SK-N-SH (cell line): ENCODE data around the gene C14orf119. TPM values are rescaled to one million over a fixed set of nuclear protein-coding genes. Genes with fewer than 3 reads are reported as not detected.

Source experiments
- CTCF ChIA-PET: fragments of 300-600, 350-600 bp; formaldehyde crosslinking; extraction: SDS; loops from one replicate; lab custom pipeline; 2021; lab: Yijun Ruan, JAX
- POLR2A ChIA-PET: fragments of 350-600 bp; sonication (Branson Sonifier 250); formaldehyde crosslinking; extraction: SDS; loops from one replicate; lab custom pipeline; 2020; ENCODE audit warnings: antibody characterized with exemption, inconsistent platforms; lab: Yijun Ruan, JAX
- DNase-seq: peaks from one replicate; pipeline ENCODE4 v3.0.0; 2012
- H2AFZ ChIP-seq: fragments of 200-600 bp; sonication (generic); 2 replicates; pipeline ENCODE4 v1.8.1; 2016; ENCODE audit warnings: antibody characterized with exemption, mild to moderate bottlenecking, low read depth
- H3F3A ChIP-seq: fragments of 200-600 bp; sonication (generic); replicated peaks from 2 replicates; pipeline ENCODE3; 2016; ENCODE audit warnings: antibody characterized with exemption, mild to moderate bottlenecking; ENCODE audit not compliant: insufficient read depth
- H3K27ac ChIP-seq, 2 experiments: fragments of 200-500 bp in 1 of 2; fragments of 200-600 bp in 1 of 2; sonication (Bioruptor generic) in 1 of 2; sonication (generic), shearing (Covaris generic) in 1 of 2; 2 replicates each; pipeline versions ENCODE4 v1.5.1 to v1.6.1; 2014 to 2016; ENCODE audit warnings: low read depth in 2 of 2, inconsistent platforms in 1 of 2, low read length in 1 of 2, mild to moderate bottlenecking in 1 of 2, mixed read lengths in 1 of 2
- H3K27me3 ChIP-seq: fragments of 200-600 bp; sonication (generic), shearing (Covaris generic); 2 replicates; pipeline ENCODE4 v1.6.1; 2016; ENCODE audit warnings: mixed run types; ENCODE audit not compliant: insufficient read depth
- H3K36me3 ChIP-seq, 2 experiments: fragments of 200-500 bp in 1 of 2; fragments of 200-600 bp in 1 of 2; sonication (Bioruptor generic) in 1 of 2; sonication (generic) in 1 of 2; replicated peaks in 1 of 2; 2 replicates each; pipeline versions ENCODE3 to v1.5.1; 2014 to 2016; ENCODE audit warnings: low read length in 1 of 2, mild to moderate bottlenecking in 1 of 2; ENCODE audit not compliant: insufficient read depth in 2 of 2, control insufficient read depth in 1 of 2
- H3K4me1 ChIP-seq, 2 experiments: fragments of 200-500 bp in 1 of 2; fragments of 200-600 bp in 1 of 2; sonication (Bioruptor generic) in 1 of 2; sonication (generic), shearing (Covaris generic) in 1 of 2; 2 replicates each; pipeline versions ENCODE4 v1.5.1 to v1.6.1; 2014 to 2016; ENCODE audit warnings: low read depth in 1 of 2, low read length in 1 of 2, mixed run types in 1 of 2; ENCODE audit not compliant: insufficient read depth in 2 of 2, control insufficient read depth in 1 of 2
- H3K4me2 ChIP-seq: fragments of 200-600 bp; sonication (generic), shearing (Covaris generic); 2 replicates; pipeline ENCODE4 v1.6.1; 2017; ENCODE audit warnings: mixed run types
- H3K4me3 ChIP-seq, 2 experiments: fragments of 200-500 bp in 1 of 2; fragments of 200-600 bp in 1 of 2; sonication (Bioruptor generic) in 1 of 2; sonication (generic), shearing (Covaris generic) in 1 of 2; 2 replicates each; pipeline versions ENCODE4 v1.5.1 to v1.8.1; 2014 to 2016; ENCODE audit warnings: low read depth in 2 of 2, inconsistent platforms in 1 of 2, low read length in 1 of 2, mild to moderate bottlenecking in 1 of 2, mixed read lengths in 1 of 2, moderate library complexity in 1 of 2
- H3K79me2 ChIP-seq: fragments of 200-600 bp; sonication (generic); 2 replicates; pipeline ENCODE4 v1.8.1; 2017; ENCODE audit warnings: mild to moderate bottlenecking; ENCODE audit not compliant: insufficient read depth
- H3K9ac ChIP-seq: fragments of 200-600 bp; sonication (generic); 2 replicates; pipeline ENCODE4 v1.6.1; 2017; ENCODE audit warnings: mixed run types
- H3K9me2 ChIP-seq: fragments of 200-600 bp; sonication (generic); 2 replicates; pipeline ENCODE4 v1.6.1; 2017; ENCODE audit warnings: mixed run types
- H3K9me3 ChIP-seq: fragments of 200-600 bp; sonication (generic); 2 replicates; pipeline ENCODE4 v1.6.1; 2017; ENCODE audit warnings: mixed run types, mild to moderate bottlenecking, moderate library complexity
- H4K20me1 ChIP-seq: fragments of 200-600 bp; sonication (generic); 2 replicates; pipeline ENCODE4 v1.6.1; 2017; ENCODE audit warnings: mild to moderate bottlenecking, mixed run types; ENCODE audit not compliant: insufficient read depth
- GABPA ChIP-seq: IDR thresholded peaks from 2 replicates; pipeline ENCODE4 v1.4.0; 2012; ENCODE audit warnings: low read depth, mild to moderate bottlenecking
- MXI1 ChIP-seq: IDR thresholded peaks from 2 replicates; pipeline ENCODE4 v1.6.1; 2012; ENCODE audit warnings: mild to moderate bottlenecking, low read depth, low read length, improper control_type of control experiment
- TCF12 ChIP-seq: IDR thresholded peaks from 2 replicates; pipeline ENCODE4 v1.4.0; 2012
- YY1 ChIP-seq: IDR thresholded peaks from 2 replicates; pipeline ENCODE4 v1.4.0; 2012; ENCODE audit warnings: low read depth, mild to moderate bottlenecking
- WGBS: methylation state at CpG from one replicate; pipeline ENCODE4 v1.1.6; 2017; ENCODE audit warnings: low lambda C conversion rate; 5-methylcytosine and 5-hydroxymethylcytosine counted together
- polyA plus RNA-seq, 3 experiments: library from polyadenylated mRNA; depleted of rRNA; stranded (reverse); fragments of >200 nt; gene quantifications; 2 replicates each; pipeline ENCODE4 v1.2.3, GENCODE V29; 2012
- TF ChIP-seq, protein P1 (sequence below): IDR thresholded peaks from 2 replicates; pipeline ENCODE4 v1.6.1; 2012; ENCODE audit warnings: mild to moderate bottlenecking, low read depth, low read length, moderate library complexity
- TF ChIP-seq, protein P2 (sequence below): fragments of 150-350 bp; IDR thresholded peaks from 2 replicates; pipeline ENCODE4 v1.6.1; 2017; ENCODE audit warnings: antibody characterized with exemption, low read length, low read depth, borderline replicate concordance
- TF ChIP-seq, protein P3 (sequence below): IDR thresholded peaks from 2 replicates; pipeline ENCODE4 v1.4.0; 2012; ENCODE audit warnings: low read depth, borderline replicate concordance
- TF ChIP-seq, protein P4 (sequence below): IDR thresholded peaks from 2 replicates; pipeline ENCODE4 v1.4.0; 2012; ENCODE audit warnings: low read depth, borderline replicate concordance

C14orf119 gene
- polyA plus RNA-seq, 1 of the 3 experiments (the other 2 are of a cell fraction) = 55.2 TPM

DNA sequence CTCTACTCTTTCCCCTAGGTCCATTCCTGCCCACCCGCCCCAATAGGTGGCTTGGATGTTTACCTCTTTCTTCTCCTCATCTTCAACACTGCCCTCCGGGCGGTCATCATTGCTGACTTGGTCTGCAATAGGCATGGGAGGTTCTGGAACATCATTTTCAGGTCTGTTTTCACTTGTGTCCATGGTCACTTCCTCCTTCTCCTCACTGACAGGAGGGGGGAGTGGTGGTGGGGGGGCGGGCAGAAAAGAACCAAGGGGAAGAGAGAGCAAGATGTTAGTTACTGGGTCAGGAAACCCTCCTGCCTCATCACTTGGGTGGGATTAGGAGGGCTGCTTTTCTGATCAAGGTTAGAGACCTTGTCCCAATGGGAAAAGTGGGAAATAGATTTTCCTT is 25.9 kb upstream of the C14orf119 start (continued):
- TF ChIP-seq GABPA (no peak), TCF12 (no peak)

DNA sequence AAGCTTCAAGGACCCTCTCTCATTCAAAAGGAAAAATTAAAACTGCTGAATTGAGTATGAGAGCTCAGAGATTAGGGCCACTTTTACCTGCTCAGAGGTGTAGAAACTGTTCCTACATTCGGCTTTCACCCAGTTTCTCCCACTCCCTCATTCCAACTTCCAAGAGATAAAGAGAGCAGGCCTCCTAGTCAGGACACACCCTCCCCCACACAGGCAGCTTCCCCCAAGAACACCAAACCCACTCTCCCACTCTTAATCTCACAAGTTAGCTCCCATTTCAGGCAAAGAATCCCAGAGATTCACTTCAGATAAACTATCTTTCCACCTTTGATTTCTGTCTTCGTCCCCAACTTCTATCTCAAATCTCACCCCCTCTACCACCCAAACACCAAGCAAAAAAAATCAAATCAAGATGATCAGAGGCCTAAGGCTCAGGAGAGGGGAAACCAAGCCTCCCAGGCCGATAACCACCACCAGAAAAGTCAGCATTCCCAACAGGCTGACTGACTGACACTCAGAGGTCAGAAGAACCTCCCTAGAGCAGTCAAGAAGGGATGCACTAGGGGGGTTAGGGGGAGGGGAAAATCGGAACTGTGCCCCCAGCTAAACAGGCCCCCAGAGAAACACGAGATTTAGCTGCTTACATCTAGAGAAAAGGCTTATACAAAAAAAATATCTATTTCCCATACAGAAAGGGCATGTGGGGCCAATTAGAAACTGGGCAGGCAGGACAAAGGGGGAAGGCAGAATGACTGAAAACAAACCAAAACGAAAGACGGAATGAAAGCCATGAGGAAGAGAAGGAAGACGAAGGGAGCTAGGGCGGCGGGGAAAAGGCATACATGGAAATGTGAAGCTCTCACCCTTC is 24.8 kb upstream of the C14orf119 start:
- Histone ChIP-seq H3K79me2 (peaks cover 71% of the 10 kb centered on the region), H3K9me3 (no peaks in the 10 kb centered on the region), H3F3A (peaks cover 32% of the 10 kb centered on the region), H3K4me3 (peak overlapping the region; percentile 63 to 85), H4K20me1 (peaks cover 34% of the 10 kb centered on the region), H3K27me3 (no peaks in the 10 kb centered on the region), H3K9ac (peak overlapping the region; percentile 91), H3K27ac (peak overlapping the region; percentile 68 to 77), H2AFZ (no peak overlapping the region), H3K9me2 (no peaks in the 10 kb centered on the region), H3K4me1 (peaks cover 20 to 35% of the 10 kb centered on the region in 2 experiments), H3K4me2 (peak overlapping the region; percentile 95), H3K36me3 (peaks cover 47 to 60% of the 10 kb centered on the region in 2 experiments)
- ChIA-PET POLR2A (interaction anchor here (1.3 to 1.4 kb wide), 2 partner anchors 25 to 93 kb away, joined by 5 to 7 read pairs; partner anchors contain the start of genes ACIN1 and C14orf119), CTCF (interaction anchor here (1.1 to 7.7 kb wide), 12 partner anchors 11 to 140 kb away, joined by 3 to 152 read pairs (median 9); partner anchors contain the start of genes CDH24, HAUS4 and PRMT5)
- 6% methylated on average over 10 of the region's 10 CpGs for WGBS
- DNase-seq = no peak
- TF ChIP-seq, protein P1, sequence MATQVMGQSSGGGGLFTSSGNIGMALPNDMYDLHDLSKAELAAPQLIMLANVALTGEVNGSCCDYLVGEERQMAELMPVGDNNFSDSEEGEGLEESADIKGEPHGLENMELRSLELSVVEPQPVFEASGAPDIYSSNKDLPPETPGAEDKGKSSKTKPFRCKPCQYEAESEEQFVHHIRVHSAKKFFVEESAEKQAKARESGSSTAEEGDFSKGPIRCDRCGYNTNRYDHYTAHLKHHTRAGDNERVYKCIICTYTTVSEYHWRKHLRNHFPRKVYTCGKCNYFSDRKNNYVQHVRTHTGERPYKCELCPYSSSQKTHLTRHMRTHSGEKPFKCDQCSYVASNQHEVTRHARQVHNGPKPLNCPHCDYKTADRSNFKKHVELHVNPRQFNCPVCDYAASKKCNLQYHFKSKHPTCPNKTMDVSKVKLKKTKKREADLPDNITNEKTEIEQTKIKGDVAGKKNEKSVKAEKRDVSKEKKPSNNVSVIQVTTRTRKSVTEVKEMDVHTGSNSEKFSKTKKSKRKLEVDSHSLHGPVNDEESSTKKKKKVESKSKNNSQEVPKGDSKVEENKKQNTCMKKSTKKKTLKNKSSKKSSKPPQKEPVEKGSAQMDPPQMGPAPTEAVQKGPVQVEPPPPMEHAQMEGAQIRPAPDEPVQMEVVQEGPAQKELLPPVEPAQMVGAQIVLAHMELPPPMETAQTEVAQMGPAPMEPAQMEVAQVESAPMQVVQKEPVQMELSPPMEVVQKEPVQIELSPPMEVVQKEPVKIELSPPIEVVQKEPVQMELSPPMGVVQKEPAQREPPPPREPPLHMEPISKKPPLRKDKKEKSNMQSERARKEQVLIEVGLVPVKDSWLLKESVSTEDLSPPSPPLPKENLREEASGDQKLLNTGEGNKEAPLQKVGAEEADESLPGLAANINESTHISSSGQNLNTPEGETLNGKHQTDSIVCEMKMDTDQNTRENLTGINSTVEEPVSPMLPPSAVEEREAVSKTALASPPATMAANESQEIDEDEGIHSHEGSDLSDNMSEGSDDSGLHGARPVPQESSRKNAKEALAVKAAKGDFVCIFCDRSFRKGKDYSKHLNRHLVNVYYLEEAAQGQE = no peak

DNA sequence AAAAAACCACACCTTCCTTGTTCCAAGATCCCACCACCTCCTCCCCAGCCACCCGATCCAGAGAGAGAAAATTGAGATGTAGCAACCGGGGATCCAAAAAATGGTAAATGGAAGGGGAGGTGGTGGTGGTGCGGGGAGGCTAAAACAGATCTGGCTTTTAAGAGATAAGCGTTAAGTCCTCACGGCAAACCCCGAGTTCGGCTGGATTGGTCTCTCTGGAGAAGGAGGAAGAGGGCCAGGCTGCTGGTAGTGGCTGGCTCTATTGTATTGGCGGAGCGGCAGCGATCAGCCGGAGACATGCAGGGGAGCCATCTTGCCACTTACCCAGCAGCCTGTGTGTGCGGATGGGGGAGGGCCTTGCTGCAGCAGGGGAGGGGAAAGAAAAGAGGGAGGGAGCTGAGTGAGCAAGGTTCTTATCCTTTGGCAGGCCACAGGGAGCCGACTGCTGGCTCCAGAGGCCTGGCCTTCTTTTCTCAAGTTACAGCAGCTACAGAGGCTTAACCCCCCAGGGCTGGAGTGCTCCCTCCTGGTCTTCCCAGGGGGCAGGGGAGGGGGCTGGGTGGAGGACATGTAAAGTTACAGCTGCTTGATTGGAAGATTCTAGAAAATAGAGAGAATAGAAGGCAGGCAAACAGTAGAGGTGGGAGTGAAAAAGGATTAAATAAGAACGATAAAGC is 23.9 kb upstream of the C14orf119 start:
- Histone ChIP-seq H3K36me3 (peaks cover 47 to 59% of the 10 kb centered on the region in 2 experiments), H3F3A (peaks cover 32% of the 10 kb centered on the region), H3K9me3 (no peaks in the 10 kb centered on the region), H3K4me2 (peak overlapping the region; percentile 95), H4K20me1 (peaks cover 27% of the 10 kb centered on the region), H3K27me3 (no peaks in the 10 kb centered on the region), H3K4me1 (peaks cover 20 to 35% of the 10 kb centered on the region in 2 experiments), H3K9ac (peak overlapping the region; percentile 91), H2AFZ (no peak overlapping the region), H3K9me2 (no peaks in the 10 kb centered on the region), H3K4me3 (peak overlapping the region; percentile 63 to 85), H3K27ac (peak overlapping the region; percentile 68 to 87), H3K79me2 (peaks cover 71% of the 10 kb centered on the region)
- WGBS = 2% methylated on average over 12 of the region's 14 CpGs
- ChIA-PET CTCF (interaction anchor here (0.9 to 7.7 kb wide), 15 partner anchors 10 to 141 kb away, joined by 3 to 152 read pairs (median 6); partner anchors contain the start of genes CDH24, HAUS4 and PRMT5), POLR2A (interaction anchor here (0.6 to 1.4 kb wide), 7 partner anchors 9 to 1201 kb away, joined by 3 to 7 read pairs (median 4); partner anchors contain the start of genes ACIN1 and C14orf119)
- DNase-seq = peak; percentile 88
- TF ChIP-seq, protein P2, sequence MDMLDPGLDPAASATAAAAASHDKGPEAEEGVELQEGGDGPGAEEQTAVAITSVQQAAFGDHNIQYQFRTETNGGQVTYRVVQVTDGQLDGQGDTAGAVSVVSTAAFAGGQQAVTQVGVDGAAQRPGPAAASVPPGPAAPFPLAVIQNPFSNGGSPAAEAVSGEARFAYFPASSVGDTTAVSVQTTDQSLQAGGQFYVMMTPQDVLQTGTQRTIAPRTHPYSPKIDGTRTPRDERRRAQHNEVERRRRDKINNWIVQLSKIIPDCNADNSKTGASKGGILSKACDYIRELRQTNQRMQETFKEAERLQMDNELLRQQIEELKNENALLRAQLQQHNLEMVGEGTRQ = no peak
- TF ChIP-seq, protein P3, sequence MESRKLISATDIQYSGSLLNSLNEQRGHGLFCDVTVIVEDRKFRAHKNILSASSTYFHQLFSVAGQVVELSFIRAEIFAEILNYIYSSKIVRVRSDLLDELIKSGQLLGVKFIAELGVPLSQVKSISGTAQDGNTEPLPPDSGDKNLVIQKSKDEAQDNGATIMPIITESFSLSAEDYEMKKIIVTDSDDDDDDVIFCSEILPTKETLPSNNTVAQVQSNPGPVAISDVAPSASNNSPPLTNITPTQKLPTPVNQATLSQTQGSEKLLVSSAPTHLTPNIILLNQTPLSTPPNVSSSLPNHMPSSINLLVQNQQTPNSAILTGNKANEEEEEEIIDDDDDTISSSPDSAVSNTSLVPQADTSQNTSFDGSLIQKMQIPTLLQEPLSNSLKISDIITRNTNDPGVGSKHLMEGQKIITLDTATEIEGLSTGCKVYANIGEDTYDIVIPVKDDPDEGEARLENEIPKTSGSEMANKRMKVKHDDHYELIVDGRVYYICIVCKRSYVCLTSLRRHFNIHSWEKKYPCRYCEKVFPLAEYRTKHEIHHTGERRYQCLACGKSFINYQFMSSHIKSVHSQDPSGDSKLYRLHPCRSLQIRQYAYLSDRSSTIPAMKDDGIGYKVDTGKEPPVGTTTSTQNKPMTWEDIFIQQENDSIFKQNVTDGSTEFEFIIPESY = no peak
- TF ChIP-seq YY1 = peak; percentile 92
- TF ChIP-seq MXI1 = peak; percentile 68; the same call in 1 of the 2 replicates
- TF ChIP-seq, protein P1 = no peak
- TF ChIP-seq, protein P4, sequence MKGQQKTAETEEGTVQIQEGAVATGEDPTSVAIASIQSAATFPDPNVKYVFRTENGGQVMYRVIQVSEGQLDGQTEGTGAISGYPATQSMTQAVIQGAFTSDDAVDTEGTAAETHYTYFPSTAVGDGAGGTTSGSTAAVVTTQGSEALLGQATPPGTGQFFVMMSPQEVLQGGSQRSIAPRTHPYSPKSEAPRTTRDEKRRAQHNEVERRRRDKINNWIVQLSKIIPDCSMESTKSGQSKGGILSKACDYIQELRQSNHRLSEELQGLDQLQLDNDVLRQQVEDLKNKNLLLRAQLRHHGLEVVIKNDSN = no peak
